DND-41 (cell line): Measurements from ENCODE around the gene C11orf58.

Experiments used
- EZH2 ChIP-seq: IDR thresholded peaks from 3 replicates; pipeline ENCODE4 v1.6.1; 2012; ENCODE audit warnings: borderline replicate concordance, low read depth, mild to moderate bottlenecking, moderate library complexity, low read length, inconsistent platforms; ENCODE audit not compliant: severe bottlenecking
- TF ChIP-seq, protein P1 (sequence below): IDR thresholded peaks from 2 replicates; pipeline ENCODE4 v1.5.1; 2012; ENCODE audit warnings: borderline replicate concordance, low read length, moderate library complexity, mild to moderate bottlenecking; ENCODE audit not compliant: poor library complexity, severe bottlenecking; ENCODE audit errors: extremely low read depth

DNA sequence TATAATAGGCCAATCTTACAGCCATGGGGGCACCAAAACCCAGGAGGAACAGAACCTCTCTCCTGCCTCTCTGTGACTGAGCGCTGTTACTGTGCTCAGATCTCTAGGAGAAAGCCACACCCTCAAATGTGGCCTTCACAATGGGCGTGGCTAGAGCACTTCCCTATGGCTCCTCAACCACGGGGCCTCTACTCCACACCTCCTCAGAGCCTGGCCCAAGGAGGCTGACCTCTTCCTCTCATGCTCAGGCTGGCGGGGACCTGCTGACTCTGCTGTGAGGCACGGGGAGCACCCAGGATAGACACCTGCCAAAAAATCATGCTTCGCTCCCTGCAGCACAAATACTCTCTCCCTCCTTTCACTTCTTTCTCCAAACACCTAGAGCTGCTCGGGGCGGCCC is 41.0 kb downstream of the C11orf58 start:
- TF ChIP-seq, protein P1, sequence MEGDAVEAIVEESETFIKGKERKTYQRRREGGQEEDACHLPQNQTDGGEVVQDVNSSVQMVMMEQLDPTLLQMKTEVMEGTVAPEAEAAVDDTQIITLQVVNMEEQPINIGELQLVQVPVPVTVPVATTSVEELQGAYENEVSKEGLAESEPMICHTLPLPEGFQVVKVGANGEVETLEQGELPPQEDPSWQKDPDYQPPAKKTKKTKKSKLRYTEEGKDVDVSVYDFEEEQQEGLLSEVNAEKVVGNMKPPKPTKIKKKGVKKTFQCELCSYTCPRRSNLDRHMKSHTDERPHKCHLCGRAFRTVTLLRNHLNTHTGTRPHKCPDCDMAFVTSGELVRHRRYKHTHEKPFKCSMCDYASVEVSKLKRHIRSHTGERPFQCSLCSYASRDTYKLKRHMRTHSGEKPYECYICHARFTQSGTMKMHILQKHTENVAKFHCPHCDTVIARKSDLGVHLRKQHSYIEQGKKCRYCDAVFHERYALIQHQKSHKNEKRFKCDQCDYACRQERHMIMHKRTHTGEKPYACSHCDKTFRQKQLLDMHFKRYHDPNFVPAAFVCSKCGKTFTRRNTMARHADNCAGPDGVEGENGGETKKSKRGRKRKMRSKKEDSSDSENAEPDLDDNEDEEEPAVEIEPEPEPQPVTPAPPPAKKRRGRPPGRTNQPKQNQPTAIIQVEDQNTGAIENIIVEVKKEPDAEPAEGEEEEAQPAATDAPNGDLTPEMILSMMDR, result no peak
- TF ChIP-seq EZH2, result no peak
